Measurements from ENCODE around the gene SLIT3.

DNA sequence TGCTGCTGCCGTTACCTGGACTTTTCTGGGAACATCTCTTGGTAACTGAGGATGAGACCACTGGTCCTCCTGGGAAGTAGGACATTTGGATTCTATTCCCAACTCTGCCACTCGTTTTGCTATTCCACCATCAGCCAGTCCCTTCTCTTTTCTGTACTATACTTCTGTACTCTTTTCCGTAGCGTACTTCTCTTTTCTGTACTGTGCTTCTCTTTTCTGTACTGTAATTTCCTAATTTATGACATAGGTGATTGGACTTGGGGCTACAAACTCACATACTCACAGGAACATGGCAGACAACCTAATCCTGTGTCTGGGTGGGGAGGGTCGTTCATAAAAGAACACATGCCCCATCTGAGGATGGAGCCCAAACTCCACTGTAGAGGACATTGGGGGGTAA, 386.4 kb downstream of the SLIT3 start:
- TF ChIP-seq, protein P1, sequence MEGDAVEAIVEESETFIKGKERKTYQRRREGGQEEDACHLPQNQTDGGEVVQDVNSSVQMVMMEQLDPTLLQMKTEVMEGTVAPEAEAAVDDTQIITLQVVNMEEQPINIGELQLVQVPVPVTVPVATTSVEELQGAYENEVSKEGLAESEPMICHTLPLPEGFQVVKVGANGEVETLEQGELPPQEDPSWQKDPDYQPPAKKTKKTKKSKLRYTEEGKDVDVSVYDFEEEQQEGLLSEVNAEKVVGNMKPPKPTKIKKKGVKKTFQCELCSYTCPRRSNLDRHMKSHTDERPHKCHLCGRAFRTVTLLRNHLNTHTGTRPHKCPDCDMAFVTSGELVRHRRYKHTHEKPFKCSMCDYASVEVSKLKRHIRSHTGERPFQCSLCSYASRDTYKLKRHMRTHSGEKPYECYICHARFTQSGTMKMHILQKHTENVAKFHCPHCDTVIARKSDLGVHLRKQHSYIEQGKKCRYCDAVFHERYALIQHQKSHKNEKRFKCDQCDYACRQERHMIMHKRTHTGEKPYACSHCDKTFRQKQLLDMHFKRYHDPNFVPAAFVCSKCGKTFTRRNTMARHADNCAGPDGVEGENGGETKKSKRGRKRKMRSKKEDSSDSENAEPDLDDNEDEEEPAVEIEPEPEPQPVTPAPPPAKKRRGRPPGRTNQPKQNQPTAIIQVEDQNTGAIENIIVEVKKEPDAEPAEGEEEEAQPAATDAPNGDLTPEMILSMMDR (IDR thresholded peaks at IDR 0.05 in 4 of 5, conservative IDR thresholded peaks at IDR 0.05 in 1 of 5) = no peak
- no peak for TF ChIP-seq POLR2A (IDR thresholded peaks at IDR 0.05)

Data from gastrocnemius medialis (tissue), 4 donors.